Keratinocyte (primary cell): Measurements from ENCODE around the gene PTS. TPM values are rescaled to one million over a fixed set of nuclear protein-coding genes. Genes with fewer than 3 reads are reported as not detected.

Source experiments
- DNase-seq: peaks from one replicate; pipeline ENCODE4 v3.0.0-alpha.2; 2011; ENCODE audit warnings: low read depth, missing footprints, low spot score
- FAIRE-seq: peaks from 2 replicates; lab custom pipeline; 2011; peaks lifted over from hg19 to GRCh38; lab: Jason Lieb, UNC
- H2AFZ ChIP-seq: 2 replicates; pipeline ENCODE4 v1.6.0; 2012; ENCODE audit warnings: low read length, control low read depth, inconsistent platforms; ENCODE audit not compliant: control insufficient read depth
- H3K27ac ChIP-seq: 2 replicates; pipeline ENCODE4 v1.5.1; 2011; ENCODE audit warnings: low read length; ENCODE audit not compliant: control insufficient read depth, insufficient read depth
- H3K27me3 ChIP-seq: 3 replicates; pipeline ENCODE4 v1.6.0; 2011; ENCODE audit warnings: low read length; ENCODE audit not compliant: control insufficient read depth, insufficient read depth; ENCODE audit errors: extremely low read depth
- H3K36me3 ChIP-seq, 2 experiments: 2 replicates in 1 of 2; 3 replicates in 1 of 2; pipeline ENCODE4 v1.5.1; 2011; ENCODE audit warnings: low read length in 2 of 2, mild to moderate bottlenecking in 1 of 2; ENCODE audit not compliant: control insufficient read depth in 2 of 2, insufficient read depth in 2 of 2; ENCODE audit errors: extremely low read depth in 1 of 2
- H3K4me1 ChIP-seq: 3 replicates; pipeline ENCODE4 v1.5.1; 2011; ENCODE audit warnings: low read length; ENCODE audit not compliant: control insufficient read depth, insufficient read depth; ENCODE audit errors: extremely low read depth
- H3K4me2 ChIP-seq: 3 replicates; pipeline ENCODE4 v1.6.0; 2011; ENCODE audit warnings: low read depth, low read length; ENCODE audit not compliant: control insufficient read depth, insufficient read depth; ENCODE audit errors: extremely low read depth
- H3K4me3 ChIP-seq, 3 experiments: fragments of 200-600 bp in 1 of 3; sonication (generic) in 1 of 3; 2 replicates in 2 of 3; 3 replicates in 1 of 3; pipeline ENCODE4 v1.5.1; 2011 to 2016; ENCODE audit warnings: low read length in 3 of 3, mild to moderate bottlenecking in 3 of 3, control low read depth in 2 of 3, inconsistent platforms in 1 of 3, low read depth in 1 of 3, mixed read lengths in 1 of 3, mixed run types in 1 of 3, moderate library complexity in 1 of 3; ENCODE audit not compliant: control insufficient read depth in 2 of 3, insufficient read depth in 2 of 3; ENCODE audit errors: extremely low read depth in 1 of 3
- H3K79me2 ChIP-seq: 2 replicates; pipeline ENCODE4 v1.6.0; 2012; ENCODE audit warnings: low read length; ENCODE audit not compliant: control insufficient read depth, insufficient read depth
- H3K9ac ChIP-seq: 3 replicates; pipeline ENCODE4 v1.6.0; 2011; ENCODE audit warnings: low read length; ENCODE audit not compliant: control insufficient read depth, insufficient read depth; ENCODE audit errors: extremely low read depth
- H3K9me1 ChIP-seq: 3 replicates; pipeline ENCODE4 v1.6.0; 2011; ENCODE audit warnings: low read length; ENCODE audit not compliant: control insufficient read depth, insufficient read depth; ENCODE audit errors: extremely low read depth
- H3K9me3 ChIP-seq: 2 replicates; pipeline ENCODE4 v1.5.1; 2012; ENCODE audit warnings: low read depth, low read length; ENCODE audit not compliant: control insufficient read depth
- H4K20me1 ChIP-seq: 3 replicates; pipeline ENCODE4 v1.6.0; 2011; ENCODE audit warnings: low read length; ENCODE audit not compliant: control insufficient read depth, insufficient read depth; ENCODE audit errors: extremely low read depth
- CTCF ChIP-seq, 3 experiments: IDR thresholded peaks in 1 of 3; conservative IDR thresholded peaks in 1 of 3; optimal IDR thresholded peaks in 1 of 3; 2 replicates in 2 of 3; 3 replicates in 1 of 3; pipeline versions ENCODE3 to v1.5.1; 2011; ENCODE audit warnings: low read length in 3 of 3, mild to moderate bottlenecking in 3 of 3, moderate library complexity in 2 of 3, control low read depth in 1 of 3, inconsistent platforms in 1 of 3; ENCODE audit not compliant: insufficient read depth in 2 of 3; ENCODE audit errors: extremely low read depth in 1 of 3
- EZH2 ChIP-seq: IDR thresholded peaks from one replicate; pipeline ENCODE4 v1.6.1; 2012; ENCODE audit warnings: inconsistent platforms, mild to moderate bottlenecking, low read length, moderate library complexity
- dilution Hi-C: fragments of 300-500 bp; cut with MboI; formaldehyde crosslinking; loops from one replicate; pipeline ENCODE4 v1.7.0; 2020; ENCODE audit warnings: low sequenced_read_pairs; ENCODE audit not compliant: extremely low pct_ligation_motif_present
- polyA plus RNA-seq, 5 experiments: library from polyadenylated mRNA; depleted of rRNA in 3 of 5; stranded (reverse) in 3 of 5; stranded (forward) in 1 of 5; unstranded in 1 of 5; fragments of >200 nt; gene quantifications; 1 replicate in 1 of 5; 2 replicates in 3 of 5; 3 replicates in 1 of 5; pipeline versions ENCODE4 v1.2.1 to v1.2.3, GENCODE V29; 2011 to 2012; ENCODE audit warnings: missing spikeins in 2 of 5, low read depth in 1 of 5, low replicate concordance in 1 of 5

Gene PTS
- polyA plus RNA-seq, 1 donor (not counting 4 experiments of a cell fraction or from before 2014, with no cell fraction given): 72.5 TPM

GRCh38 chr11:112210890-112211289 lies 15.3 kb upstream of the PTS start:
- Histone ChIP-seq H4K20me1 (no peaks in the 10 kb centered on the region), H3K9me3 (no peaks in the 10 kb centered on the region), H2AFZ (no peak overlapping the region), H3K27me3 (no peaks in the 10 kb centered on the region), H3K79me2 (no peaks in the 10 kb centered on the region), H3K9ac (no peak overlapping the region), H3K36me3 (no peaks in the 10 kb centered on the region), H3K4me1 (peaks cover 20% of the 10 kb centered on the region), H3K4me2 (no peak overlapping the region), H3K4me3 (no peak overlapping the region), H3K27ac (no peak overlapping the region), H3K9me1 (no peaks in the 10 kb centered on the region)
- FAIRE-seq (no peak), DNase-seq (no peak)
- dilution Hi-C loops: no loop called here
- TF ChIP-seq CTCF (optimal IDR thresholded peaks at IDR 0.05 in 1 of 3, IDR thresholded peaks at IDR 0.05 in 1 of 3, conservative IDR thresholded peaks at IDR 0.05 in 1 of 3; ENCODE audit: extremely low read depth in 1 of 3, insufficient read depth in 2 of 3, low read length in 3 of 3): no peak
- no peak for TF ChIP-seq EZH2

GRCh38 chr11:112211536-112211935 lies 14.7 kb upstream of the PTS start:
- peak; percentile 43 for FAIRE-seq
- peaks cover 20% of the 10 kb centered on the region for H3K4me1 ChIP-seq
- TF ChIP-seq CTCF (optimal IDR thresholded peaks at IDR 0.05 in 1 of 3, IDR thresholded peaks at IDR 0.05 in 1 of 3, conservative IDR thresholded peaks at IDR 0.05 in 1 of 3; ENCODE audit: extremely low read depth in 1 of 3, insufficient read depth in 2 of 3, low read length in 3 of 3) (no peak), EZH2 (no peak)
- dilution Hi-C loops: no loop called here
- no peaks in the 10 kb centered on the region for H3K79me2 ChIP-seq
- no peaks in the 10 kb centered on the region for H3K36me3 ChIP-seq
- H3K27ac ChIP-seq: no peak overlapping the region
- DNase-seq: no peak
- no peaks in the 10 kb centered on the region for H3K27me3 ChIP-seq
- H4K20me1 ChIP-seq: no peaks in the 10 kb centered on the region
- H2AFZ ChIP-seq: no peak overlapping the region
- peak overlapping the region; percentile 41 for H3K4me2 ChIP-seq
- no peaks in the 10 kb centered on the region for H3K9me3 ChIP-seq
- no peak overlapping the region for H3K9ac ChIP-seq
- no peaks in the 10 kb centered on the region for H3K9me1 ChIP-seq
- no peak overlapping the region for H3K4me3 ChIP-seq
